ENCODE measurements around the gene CTRB2.
"Not testable (repeated sequence)": the region's sequence is repeated elsewhere in the genome, so short reads cannot be mapped to it uniquely, and the experiment has no call there.

The CTRB2 gene

DNA sequence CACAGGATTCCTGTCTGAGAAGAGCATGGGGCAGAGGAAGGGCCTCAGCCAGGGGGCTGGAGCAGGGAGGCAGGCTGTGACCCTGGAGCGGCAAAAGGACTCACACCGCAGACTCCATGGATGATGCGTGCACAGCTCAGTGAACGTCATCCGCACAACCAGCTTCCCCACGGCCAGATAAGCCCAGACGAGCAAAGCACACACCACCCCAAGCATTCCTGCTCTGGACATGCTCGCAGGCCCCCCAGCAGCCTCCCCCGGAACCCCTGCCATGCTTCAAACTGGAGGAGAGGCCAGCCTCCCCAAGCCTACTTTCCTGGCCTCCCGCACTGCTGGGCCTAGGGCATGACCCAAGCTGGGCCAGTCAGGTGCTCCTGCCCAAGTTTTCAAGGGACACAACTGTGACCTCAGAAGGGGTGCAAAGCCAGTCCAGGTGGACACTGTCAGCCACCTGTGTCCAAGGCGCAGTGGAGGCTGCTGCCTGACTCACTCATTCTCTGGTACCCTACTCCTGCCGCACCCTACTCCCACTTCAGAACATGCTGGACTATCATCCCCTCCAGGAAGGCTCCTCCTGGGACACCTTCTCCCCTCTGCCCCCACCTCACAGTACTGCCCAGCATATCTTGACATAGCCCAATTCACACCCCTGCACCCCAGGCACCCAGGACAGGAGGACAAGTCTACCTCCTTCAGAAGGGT lies 39.7 kb upstream of the CTRB2 start:
- Mint-ChIP-seq H3K4me1 (peaks cover 32% of the 10 kb centered on the region), H3K36me3 (no peaks in the 10 kb centered on the region), H3K27me3 (peaks cover 96% of the 10 kb centered on the region), H3K27ac (no peak overlapping the region), H3K9me3 (no peaks in the 10 kb centered on the region), H3K4me3 (no peak overlapping the region)
- ATAC-seq, result no peak

DNA sequence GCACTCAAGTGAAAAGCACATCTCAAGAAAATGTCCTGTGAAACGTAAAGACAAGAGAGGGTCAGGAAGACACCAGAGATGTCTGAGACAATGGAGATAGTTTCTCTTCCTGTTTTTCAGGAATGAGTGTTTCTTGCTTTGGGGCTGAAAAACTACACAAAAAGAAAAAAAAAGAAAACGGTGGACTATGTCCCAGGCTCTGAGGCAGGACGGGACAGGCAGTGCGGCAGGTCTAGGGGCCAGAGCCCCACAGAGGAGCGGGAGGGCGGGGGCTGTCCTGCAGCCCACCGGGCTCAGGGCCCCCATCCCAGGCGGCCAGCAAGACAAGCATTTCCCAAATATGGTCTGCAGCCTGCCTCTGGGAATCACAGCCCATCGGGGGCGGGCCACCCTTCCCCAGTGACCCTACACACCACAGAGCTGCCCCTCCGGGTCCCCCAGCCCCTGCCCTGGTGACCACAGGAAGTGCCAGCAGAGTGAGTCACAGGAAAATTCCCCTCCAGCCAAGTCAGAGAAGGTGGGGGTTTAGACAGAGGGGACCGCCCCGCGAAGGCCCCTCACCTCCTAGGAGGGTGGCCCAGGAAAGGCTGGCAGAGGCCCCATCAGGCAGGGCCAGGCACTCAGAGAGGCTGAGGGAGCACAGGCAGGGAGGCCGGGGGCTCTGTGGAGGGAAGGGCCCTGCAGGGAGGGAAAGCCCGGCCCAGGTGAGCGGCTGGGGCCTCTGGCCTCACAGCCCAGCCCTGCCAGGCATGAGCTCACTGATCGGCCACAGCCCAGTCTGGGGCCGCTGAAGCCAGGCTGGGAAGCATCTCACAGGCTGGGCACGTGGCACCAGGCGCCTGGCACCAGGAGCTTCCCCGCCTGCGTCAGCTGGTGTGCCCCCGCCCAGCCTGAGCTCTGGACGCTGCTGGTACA lies 38.1 kb upstream of the CTRB2 start:
- Mint-ChIP-seq H3K4me3 (no peak overlapping the region), H3K9me3 (no peaks in the 10 kb centered on the region), H3K27me3 (peaks cover 100% of the 10 kb centered on the region), H3K27ac (no peak overlapping the region), H3K4me1 (peaks cover 24% of the 10 kb centered on the region), H3K36me3 (no peaks in the 10 kb centered on the region)
- no peak for ATAC-seq

DNA sequence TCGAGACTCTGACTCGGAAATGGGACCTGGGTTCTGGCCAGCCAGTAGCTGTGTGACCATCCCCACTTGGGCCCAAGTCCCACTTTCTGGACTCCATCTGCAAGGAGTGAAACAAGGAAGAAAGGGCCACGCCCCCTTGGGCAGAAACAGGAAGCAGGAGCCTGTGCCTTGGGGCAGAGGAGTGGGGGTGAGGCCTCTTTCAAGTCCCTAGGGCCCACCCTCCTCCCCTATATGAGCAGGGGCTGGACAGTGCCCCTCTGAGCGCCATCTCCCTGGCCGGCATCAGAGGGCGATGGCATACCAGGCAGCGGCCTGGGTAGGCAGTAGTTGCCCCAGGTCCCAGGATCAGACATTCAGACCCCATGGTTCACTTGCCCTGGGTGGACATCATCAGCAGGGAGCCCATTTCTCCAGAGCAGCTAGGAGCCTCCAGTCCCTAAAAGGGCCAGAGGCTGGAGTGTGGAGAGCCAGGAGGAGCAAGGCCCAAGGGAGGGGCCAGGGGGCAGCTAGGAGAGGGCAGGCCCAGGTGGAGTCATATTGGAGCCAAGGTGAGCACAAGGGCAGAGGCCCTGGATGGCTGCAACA lies 37.4 kb upstream of the CTRB2 start:
- no peak for ATAC-seq
- no peak overlapping the region for H3K4me3 Mint-ChIP-seq
- H3K4me1 Mint-ChIP-seq, result peaks cover 22% of the 10 kb centered on the region
- no peaks in the 10 kb centered on the region for H3K36me3 Mint-ChIP-seq
- no peak overlapping the region for H3K27ac Mint-ChIP-seq
- peaks cover 100% of the 10 kb centered on the region for H3K27me3 Mint-ChIP-seq
- no peaks in the 10 kb centered on the region for H3K9me3 Mint-ChIP-seq

DNA sequence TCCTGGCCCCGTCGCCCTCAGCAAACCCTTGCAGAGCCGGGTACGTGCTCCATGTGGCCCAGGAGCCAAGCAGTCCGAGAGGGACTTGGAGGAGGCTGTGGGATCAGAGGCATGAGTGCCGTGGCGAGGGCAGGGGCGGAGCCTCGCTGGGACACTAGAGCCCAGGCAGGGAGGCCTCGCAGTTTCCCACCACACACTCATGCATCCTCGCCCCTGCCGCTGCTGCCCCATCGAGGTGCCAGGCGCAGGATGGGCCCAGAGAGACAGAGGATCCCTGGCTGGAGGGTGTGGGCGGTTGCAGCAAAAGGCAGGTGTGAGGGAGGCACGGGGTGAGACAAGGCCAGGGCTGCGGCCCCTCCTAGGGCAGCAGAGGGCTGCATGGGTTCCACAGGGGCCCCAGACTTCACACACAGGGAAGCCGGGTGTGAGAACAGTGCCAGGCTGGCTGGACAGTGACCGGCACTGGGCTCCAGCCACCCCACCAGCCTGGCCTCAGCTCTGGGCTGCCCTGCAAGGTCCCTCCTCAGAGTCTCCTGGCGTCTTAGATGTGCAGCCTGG lies 36.8 kb upstream of the CTRB2 start:
- Mint-ChIP-seq H3K27ac (no peak overlapping the region), H3K9me3 (no peaks in the 10 kb centered on the region), H3K4me3 (no peak overlapping the region), H3K4me1 (peaks cover 21% of the 10 kb centered on the region), H3K36me3 (no peaks in the 10 kb centered on the region), H3K27me3 (peaks cover 100% of the 10 kb centered on the region)
- ATAC-seq, result no peak

DNA sequence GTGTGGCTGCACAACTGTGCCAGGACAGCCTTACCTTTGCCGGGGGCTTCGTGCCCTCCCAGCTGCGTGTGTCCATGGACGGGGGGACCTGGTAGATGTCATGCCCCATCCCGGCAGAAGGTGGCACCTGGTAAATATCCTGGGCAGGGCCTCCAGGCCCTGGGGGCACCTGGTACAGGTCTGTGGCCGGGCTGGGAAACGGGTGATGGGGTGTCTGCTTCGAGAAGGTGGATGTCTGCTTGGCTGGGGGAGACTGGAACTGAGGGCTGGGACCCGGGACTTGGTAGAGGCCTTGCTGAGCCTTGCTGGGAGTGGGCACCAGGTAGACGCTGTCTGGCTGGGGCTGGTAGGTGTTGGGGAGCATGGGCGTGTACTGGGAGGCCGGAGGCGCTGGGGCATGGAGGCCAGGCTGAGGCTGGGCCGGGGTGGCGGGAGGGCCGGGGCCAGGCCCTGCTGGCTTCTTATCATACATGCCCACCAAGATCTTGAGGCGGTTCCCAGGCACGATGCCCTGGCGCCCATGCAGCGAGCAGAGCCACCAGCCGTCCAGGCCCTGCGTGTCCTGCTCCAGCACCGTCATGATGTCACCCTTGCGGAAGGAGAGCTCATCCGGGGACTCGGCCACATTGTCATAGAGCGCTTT lies 35.6 kb upstream of the CTRB2 start:
- not testable (repeated sequence) for H3K36me3 Mint-ChIP-seq, ATAC-seq, H3K4me3 Mint-ChIP-seq, H3K9me3 Mint-ChIP-seq, H3K27ac Mint-ChIP-seq
- H3K4me1 Mint-ChIP-seq, result peaks cover 16% of the 10 kb centered on the region
- H3K27me3 Mint-ChIP-seq, result peaks cover 99% of the 10 kb centered on the region

DNA sequence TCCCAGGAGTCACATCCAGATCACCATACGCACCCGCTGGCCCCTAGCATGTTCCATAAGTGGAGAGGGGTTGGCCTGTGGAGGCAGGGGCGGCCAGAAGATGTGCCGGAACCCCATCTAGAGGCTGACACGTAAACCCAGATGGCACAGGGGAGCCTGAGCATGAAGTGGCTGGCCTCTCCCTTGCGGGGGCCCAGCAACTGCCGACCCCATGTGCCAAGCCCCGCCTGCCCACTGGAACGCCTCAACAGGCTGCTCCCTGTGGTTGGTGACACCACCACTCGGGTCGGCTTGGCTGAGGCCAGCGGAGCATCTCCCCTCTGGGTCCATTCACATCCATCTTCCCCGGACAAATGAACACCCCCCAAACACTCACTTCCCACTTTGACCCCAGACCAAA lies 35.0 kb upstream of the CTRB2 start:
- no peak for ATAC-seq
- no peaks in the 10 kb centered on the region for H3K9me3 Mint-ChIP-seq
- H3K27me3 Mint-ChIP-seq, result peaks cover 99% of the 10 kb centered on the region
- H3K4me1 Mint-ChIP-seq, result peaks cover 16% of the 10 kb centered on the region
- H3K27ac Mint-ChIP-seq, result no peak overlapping the region
- H3K36me3 Mint-ChIP-seq, result no peaks in the 10 kb centered on the region
- H3K4me3 Mint-ChIP-seq, result no peak overlapping the region

DNA sequence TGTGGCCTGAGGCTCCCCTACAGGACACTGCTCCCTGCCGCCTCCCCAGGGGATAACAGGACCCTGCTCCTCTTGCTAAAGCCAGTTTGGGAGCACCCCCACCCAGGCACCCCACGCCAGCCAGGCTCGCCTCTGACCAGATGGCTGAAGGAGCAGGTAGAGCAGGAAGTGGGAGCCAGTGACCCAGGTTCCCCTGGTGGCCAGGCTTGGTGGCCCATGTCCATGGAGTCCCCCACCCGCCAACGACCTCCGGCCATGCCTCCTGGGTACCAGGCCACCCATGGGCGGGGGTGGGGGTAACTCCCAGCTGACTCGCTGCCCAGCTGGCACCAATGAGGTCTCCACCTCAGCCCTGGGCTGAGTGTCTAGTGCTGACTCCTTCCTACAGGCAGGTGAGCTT lies 34.5 kb upstream of the CTRB2 start:
- Mint-ChIP-seq H3K27me3 (peaks cover 99% of the 10 kb centered on the region), H3K36me3 (no peaks in the 10 kb centered on the region), H3K4me1 (peaks cover 16% of the 10 kb centered on the region), H3K27ac (no peak overlapping the region), H3K9me3 (no peaks in the 10 kb centered on the region), H3K4me3 (no peak overlapping the region)
- no peak for ATAC-seq

DNA sequence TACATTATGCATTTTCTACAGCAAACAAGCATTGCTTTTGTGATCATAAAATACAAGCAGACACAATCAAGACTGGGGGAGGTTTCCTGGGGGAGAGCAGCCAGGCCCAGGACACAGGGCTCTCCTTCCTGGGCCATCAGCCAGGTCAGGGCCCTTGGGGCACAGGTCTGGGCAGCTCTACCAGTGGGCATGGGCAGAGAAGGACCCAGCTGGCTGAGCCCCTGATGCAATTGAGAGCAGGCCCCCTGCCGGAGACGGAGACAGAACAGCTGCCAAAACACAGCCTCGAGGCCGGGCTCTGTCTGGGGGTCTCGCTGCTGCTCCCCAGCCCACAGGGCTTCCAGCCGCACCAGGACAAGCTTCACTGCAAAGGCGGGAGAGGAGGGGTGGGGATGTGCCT lies 33.7 kb upstream of the CTRB2 start:
- H3K36me3 Mint-ChIP-seq, H3K4me3 Mint-ChIP-seq, H3K27ac Mint-ChIP-seq, H3K9me3 Mint-ChIP-seq, ATAC-seq: not testable (repeated sequence)
- Mint-ChIP-seq H3K27me3 (peaks cover 99% of the 10 kb centered on the region), H3K4me1 (peaks cover 16% of the 10 kb centered on the region)

DNA sequence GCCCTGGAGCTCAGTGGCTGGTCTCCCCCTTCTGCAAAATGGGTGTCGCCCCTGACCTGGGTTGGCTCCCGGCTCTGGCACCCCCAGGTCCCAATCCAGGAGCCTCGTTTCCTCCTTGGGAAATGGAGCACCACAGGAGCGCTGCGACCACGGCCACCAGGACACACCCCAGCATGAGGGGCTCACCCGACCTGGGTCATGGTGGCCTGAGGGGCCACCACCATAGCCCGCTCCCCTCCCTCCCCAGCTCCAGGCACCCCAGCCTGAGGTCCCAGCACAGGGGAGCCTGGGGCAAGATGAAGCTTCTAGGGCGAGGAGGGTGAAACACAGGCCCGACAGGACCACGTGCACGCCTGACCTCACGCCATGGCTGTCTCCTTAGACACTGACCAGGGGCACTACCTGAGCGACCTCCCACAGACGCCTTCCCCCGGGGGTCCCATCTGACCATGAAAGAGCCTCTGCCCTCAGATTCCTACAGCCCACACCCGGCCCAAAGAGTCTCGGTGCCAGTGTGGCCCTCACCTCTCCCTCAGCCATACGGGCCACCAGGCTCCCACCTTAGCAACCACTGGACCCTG lies 32.7 kb upstream of the CTRB2 start:
- peaks cover 98% of the 10 kb centered on the region for H3K27me3 Mint-ChIP-seq
- no peak for ATAC-seq

DNA sequence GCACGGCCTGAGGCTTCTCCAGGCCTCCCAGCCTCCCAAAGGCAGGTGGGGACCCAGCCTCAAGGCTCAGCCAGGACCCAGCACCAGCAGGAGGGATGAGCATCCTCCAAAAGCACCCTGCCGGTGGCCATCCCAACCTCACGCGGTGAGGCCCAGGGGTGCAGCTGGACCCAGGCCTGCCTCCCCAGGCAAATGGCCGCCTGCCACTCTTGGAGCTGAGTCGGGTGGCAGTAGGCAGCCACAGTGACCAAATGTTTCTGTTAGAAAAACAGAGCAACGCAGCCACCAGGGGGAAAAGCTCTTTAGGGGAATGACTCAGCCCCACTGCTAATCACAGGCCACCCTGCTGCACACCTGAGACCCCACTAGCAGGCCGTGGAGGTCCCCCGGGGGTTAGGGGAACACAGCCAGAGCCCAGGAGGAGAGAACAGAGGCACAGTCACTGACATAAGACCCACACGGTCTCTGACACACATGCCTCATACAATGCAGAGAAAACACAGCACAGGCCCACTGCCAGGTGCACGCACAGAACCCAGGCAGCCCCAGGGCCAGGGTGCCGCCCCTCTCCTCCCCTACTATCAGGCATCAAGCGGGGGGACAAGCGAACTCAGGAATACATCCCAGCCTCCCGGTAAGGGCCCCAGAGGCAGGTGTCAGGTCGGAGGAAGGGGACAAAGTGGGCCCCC lies 32.0 kb upstream of the CTRB2 start:
- Mint-ChIP-seq H3K4me3 (no peak overlapping the region), H3K4me1 (peaks cover 11% of the 10 kb centered on the region), H3K27me3 (peaks cover 98% of the 10 kb centered on the region), H3K27ac (no peak overlapping the region), H3K36me3 (no peaks in the 10 kb centered on the region), H3K9me3 (no peaks in the 10 kb centered on the region)
- ATAC-seq, result no peak

More for the DNA sequence above, 32.7 kb upstream of the CTRB2 start:
- Mint-ChIP-seq H3K9me3 (no peaks in the 10 kb centered on the region), H3K36me3 (no peaks in the 10 kb centered on the region), H3K27ac (no peak overlapping the region), H3K4me3 (no peak overlapping the region), H3K4me1 (peaks cover 11% of the 10 kb centered on the region)

DNA sequence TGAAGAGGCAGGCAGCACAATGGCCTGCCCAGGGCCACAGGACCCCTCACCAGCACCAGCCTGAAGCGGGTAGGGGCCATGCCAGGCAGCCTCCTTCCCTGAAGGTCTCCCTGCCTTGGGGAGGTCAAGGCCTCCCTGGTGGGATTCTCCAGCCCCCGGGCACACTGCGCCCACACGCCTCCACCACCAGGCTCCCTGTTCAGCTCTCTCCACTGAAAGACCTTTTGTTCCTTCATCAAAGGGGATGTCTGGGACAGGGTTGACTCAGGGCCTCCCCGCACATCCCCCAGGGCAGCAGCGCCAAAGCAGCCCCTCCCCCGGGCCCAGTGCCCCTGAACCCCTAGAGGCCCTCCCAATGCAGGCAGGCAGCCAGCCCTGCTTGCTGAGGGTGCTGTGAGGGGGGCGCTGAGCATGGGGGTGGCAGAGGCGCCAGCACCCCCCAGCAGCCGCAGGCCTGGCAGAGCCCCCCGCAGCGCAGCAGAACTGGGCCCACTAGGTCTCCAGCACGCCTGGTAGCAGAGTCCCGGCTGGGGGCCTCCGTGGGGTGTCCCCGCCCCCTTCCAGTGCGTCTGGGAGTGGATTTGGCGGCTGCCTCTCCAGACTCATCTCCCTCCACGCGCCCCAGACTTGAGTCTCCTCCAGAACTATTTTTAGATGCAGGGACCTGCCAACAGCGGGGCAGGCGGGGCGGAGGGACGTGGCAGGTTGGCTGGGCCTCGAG lies 31.3 kb upstream of the CTRB2 start:
- H3K4me3 Mint-ChIP-seq, result no peak overlapping the region
- peaks cover 98% of the 10 kb centered on the region for H3K27me3 Mint-ChIP-seq
- H3K36me3 Mint-ChIP-seq, result no peaks in the 10 kb centered on the region
- H3K4me1 Mint-ChIP-seq, result peaks cover 11% of the 10 kb centered on the region
- ATAC-seq, result no peak
- no peak overlapping the region for H3K27ac Mint-ChIP-seq
- H3K9me3 Mint-ChIP-seq, result no peaks in the 10 kb centered on the region

DNA sequence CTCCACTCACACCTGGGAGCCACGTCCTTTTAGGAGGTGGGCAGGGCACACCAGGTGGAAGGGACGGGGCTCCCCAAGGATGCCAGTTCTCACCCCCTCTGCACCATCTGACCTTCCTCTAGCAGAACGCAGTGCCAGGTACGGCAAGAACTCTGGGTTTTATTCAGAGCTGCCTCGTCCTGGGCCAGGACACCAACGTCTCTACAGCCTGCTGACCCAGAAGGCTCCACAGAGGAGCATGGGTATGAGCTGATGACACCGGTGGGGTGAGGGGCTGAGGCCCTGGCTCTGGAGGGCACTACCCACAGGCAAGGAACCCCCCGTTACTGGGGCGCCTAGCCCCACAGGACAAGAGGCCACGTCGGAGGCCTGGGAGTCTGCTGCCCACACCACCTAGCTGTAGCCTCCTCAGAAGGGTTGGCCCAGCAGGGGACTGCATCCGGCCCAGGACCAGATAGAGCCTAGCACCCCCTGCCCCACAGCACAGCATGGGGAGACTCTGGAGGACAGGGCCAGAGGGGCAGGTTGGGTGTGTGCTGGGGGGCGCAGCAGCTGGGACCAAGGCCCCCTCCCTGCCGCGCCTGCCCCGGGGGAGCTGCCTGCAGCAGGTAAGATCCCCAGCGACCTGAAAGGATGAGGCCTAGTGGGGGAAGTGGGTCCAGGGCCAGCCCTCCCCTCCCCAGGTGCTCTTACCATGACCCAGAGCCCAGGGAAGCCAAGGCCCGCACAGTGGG lies 30.6 kb upstream of the CTRB2 start:
- no peak for ATAC-seq
- H3K27ac Mint-ChIP-seq, result no peak overlapping the region
- H3K4me3 Mint-ChIP-seq, result no peak overlapping the region
- H3K4me1 Mint-ChIP-seq, result peaks cover 11% of the 10 kb centered on the region
- H3K27me3 Mint-ChIP-seq, result peaks cover 98% of the 10 kb centered on the region
- H3K9me3 Mint-ChIP-seq, result no peaks in the 10 kb centered on the region
- no peaks in the 10 kb centered on the region for H3K36me3 Mint-ChIP-seq

DNA sequence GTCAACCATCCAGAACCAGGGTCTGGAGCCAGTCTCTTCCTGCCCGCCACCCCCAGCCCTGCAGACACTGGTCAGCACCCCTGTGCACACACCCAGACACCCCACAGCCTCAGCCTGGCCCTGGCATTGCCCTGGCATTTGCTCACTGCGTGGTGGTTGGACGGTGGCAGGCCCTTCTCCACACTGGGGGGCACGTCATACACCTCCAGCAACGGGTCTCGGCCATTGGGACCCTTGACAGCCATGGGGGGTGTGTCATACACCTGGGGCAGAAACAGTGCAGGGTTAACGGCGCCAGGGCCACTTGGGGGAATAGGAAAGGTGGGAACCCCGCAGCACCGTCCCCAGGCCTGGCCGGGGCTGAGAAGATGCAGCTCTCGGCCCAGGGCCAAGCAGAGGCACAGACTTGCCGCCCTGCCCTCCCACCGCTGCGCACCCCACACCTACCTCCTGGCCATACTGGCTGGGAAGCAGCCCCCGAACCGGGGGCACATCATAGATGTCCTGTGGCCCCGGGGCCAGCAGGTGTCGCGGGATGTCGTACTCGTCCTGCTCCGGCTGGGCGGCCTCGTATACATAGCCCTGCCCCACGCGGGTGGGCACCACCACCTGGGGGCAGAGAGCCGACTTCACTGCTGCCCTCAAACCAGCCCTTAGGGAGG lies 29.9 kb upstream of the CTRB2 start:
- Mint-ChIP-seq H3K9me3 (no peaks in the 10 kb centered on the region), H3K4me3 (no peak overlapping the region), H3K4me1 (peaks cover 11% of the 10 kb centered on the region), H3K27ac (no peak overlapping the region), H3K27me3 (peaks cover 96% of the 10 kb centered on the region), H3K36me3 (no peaks in the 10 kb centered on the region)
- ATAC-seq, result no peak
